ENCODE results near the gene PRR33.

Gene PRR33

GRCh38 chr11:1847006-1847735 lies 44.5 kb downstream of the PRR33 start:
- no peak for DNase-seq (ENCODE audit: low spot score)

- no peak for DNase-seq (ENCODE audit: low spot score)
Measured at GRCh38 chr11:1846453-1846932, 45.2 kb downstream of the PRR33 start.

- no peak for DNase-seq (ENCODE audit: low spot score)
Measured at GRCh38 chr11:1845561-1846452, 45.9 kb downstream of the PRR33 start.

GRCh38 chr11:1845095-1845429 lies 46.6 kb downstream of the PRR33 start:
- no peak for DNase-seq (ENCODE audit: low spot score)

- no peak for DNase-seq (ENCODE audit: low spot score)
Measured at GRCh38 chr11:1844221-1845094, 47.2 kb downstream of the PRR33 start.

- DNase-seq (ENCODE audit: low spot score) = no peak
Measured at GRCh38 chr11:1843796-1844195, 47.9 kb downstream of the PRR33 start.

GRCh38 chr11:1843098-1843473 lies 48.6 kb downstream of the PRR33 start:
- no peak for DNase-seq (ENCODE audit: low spot score)

- DNase-seq (ENCODE audit: low spot score) = no peak
Measured at GRCh38 chr11:1842149-1843097, 49.3 kb downstream of the PRR33 start.

- no peak for DNase-seq (ENCODE audit: low spot score)
Measured at GRCh38 chr11:1841511-1842148, 50.1 kb downstream of the PRR33 start.

- no peak for DNase-seq (ENCODE audit: low spot score)
Measured at GRCh38 chr11:1840780-1841480, 50.8 kb downstream of the PRR33 start.

- no peak for DNase-seq (ENCODE audit: low spot score)
Measured at GRCh38 chr11:1839924-1840779, 51.5 kb downstream of the PRR33 start.

GRCh38 chr11:1839204-1839923 lies 52.3 kb downstream of the PRR33 start:
- no peak for DNase-seq (ENCODE audit: low spot score)

GRCh38 chr11:1838426-1839144 lies 53.1 kb downstream of the PRR33 start, which contains the start of gene TNNI2:
Gene TNNI2 (plus strand): TSS chr11:1838981. CDS start chr11:1839697, 716 bp downstream.
- DNase-seq (ENCODE audit: low spot score) = no peak

Measured in AG08395 (cell line).